Measurements from ENCODE around the gene BLOC1S4.

- TF ChIP-seq REST (IDR thresholded peaks at IDR 0.05; ENCODE audit: unreplicated experiment) (no peak), CTCF (conservative IDR thresholded peaks at IDR 0.05; ENCODE audit: low read depth in 2 of 2) (no peak), CREB1 (CRISPR knock-in tag; IDR thresholded peaks at IDR 0.05; ENCODE audit: low read depth) (no peak), EZH2phosphoT487 (IDR thresholded peaks at IDR 0.05; ENCODE audit: unreplicated experiment) (no peak), POLR2AphosphoS5 (IDR thresholded peaks at IDR 0.05; ENCODE audit: low read depth) (no peak), NANOG (IDR thresholded peaks at IDR 0.05; ENCODE audit: borderline replicate concordance) (no peak), EZH2 (IDR thresholded peaks at IDR 0.05; ENCODE audit: low read depth, unreplicated experiment) (no peak), STAT1 (IDR thresholded peaks at IDR 0.05; ENCODE audit: unreplicated experiment) (no peak)
These were observed 15.8 kb downstream of the BLOC1S4 start for GRCh38 chr4:6731780-6732179.

Measured in GM23338 (cell line).